ENCODE data around the gene GSDME. TPM values are rescaled to one million over a fixed set of nuclear protein-coding genes. Genes with fewer than 3 reads are reported as not detected.

The GSDME gene
- total and polyA plus RNA-seq, 8 donors, result 0.43 to 7.1 (median 1.5) TPM

DNA sequence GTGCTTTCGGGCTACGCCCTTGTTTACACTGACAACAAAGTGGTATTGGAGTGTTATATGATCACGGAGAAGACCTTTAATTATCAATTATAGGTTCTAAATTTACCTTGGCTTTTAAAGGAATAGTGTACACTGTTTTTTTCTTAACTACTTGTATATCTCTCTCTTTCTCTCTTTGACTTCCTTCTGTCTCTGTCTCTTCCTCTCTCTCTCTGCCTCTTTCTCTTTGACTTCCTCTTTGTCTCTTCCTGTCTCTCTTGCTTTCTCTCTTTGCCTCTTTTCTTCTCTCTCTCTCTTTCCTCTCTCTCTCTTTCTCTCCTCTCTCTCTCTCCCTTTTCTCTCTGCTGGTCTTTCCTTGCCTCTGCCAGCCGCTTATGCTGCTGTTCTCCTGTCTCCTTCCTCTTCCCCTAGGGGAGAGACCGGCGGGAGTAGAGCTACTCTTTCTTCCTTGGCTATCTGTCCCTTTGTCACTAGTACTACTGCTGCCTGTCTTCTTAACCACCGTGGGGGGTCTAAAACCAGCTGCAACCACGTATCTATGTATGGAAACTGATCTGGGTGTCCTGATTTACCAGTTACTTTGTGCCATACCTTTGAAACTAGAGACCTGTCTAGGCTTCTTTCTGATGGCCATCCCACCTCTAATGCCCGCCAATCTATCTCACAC is 36.9 kb upstream of the GSDME start:
- TF ChIP-seq, protein P1, sequence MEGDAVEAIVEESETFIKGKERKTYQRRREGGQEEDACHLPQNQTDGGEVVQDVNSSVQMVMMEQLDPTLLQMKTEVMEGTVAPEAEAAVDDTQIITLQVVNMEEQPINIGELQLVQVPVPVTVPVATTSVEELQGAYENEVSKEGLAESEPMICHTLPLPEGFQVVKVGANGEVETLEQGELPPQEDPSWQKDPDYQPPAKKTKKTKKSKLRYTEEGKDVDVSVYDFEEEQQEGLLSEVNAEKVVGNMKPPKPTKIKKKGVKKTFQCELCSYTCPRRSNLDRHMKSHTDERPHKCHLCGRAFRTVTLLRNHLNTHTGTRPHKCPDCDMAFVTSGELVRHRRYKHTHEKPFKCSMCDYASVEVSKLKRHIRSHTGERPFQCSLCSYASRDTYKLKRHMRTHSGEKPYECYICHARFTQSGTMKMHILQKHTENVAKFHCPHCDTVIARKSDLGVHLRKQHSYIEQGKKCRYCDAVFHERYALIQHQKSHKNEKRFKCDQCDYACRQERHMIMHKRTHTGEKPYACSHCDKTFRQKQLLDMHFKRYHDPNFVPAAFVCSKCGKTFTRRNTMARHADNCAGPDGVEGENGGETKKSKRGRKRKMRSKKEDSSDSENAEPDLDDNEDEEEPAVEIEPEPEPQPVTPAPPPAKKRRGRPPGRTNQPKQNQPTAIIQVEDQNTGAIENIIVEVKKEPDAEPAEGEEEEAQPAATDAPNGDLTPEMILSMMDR (IDR thresholded peaks at IDR 0.05), result no peak
- DNase-seq, result no peak
- no peak for ATAC-seq
- intact Hi-C loops (cut with DNase I), result no loop called here
- H3K4me1 ChIP-seq, result no peaks in the 10 kb centered on the region
- no peak overlapping the region for H3K4me3 ChIP-seq
- no peaks in the 10 kb centered on the region for H3K9me3 ChIP-seq
- 71 to 77% methylated on average over 9 of the region's 9 CpGs for WGBS, 2 donors
- H3K27ac ChIP-seq, result no peak overlapping the region
- no peak for FAIRE-seq
- no peaks in the 10 kb centered on the region for H3K36me3 ChIP-seq
- no peaks in the 10 kb centered on the region for H3K27me3 ChIP-seq

GRCh38 chr7:24788961-24789576 is 31.8 kb upstream of the GSDME start:
- Histone ChIP-seq H3K27ac (no peak overlapping the region), H3K9me3 (no peaks in the 10 kb centered on the region), H3K27me3 (no peaks in the 10 kb centered on the region), H3K4me3 (no peak overlapping the region), H3K36me3 (no peaks in the 10 kb centered on the region), H3K4me1 (no peaks in the 10 kb centered on the region)
- DNase-seq (no peak), FAIRE-seq (no peak), ATAC-seq (no peak)
- intact Hi-C loops (cut with DNase I), result no loop called here
- 92 to 93% methylated on average over 10 of the region's 10 CpGs for WGBS, 2 donors
- TF ChIP-seq, protein P1 (IDR thresholded peaks at IDR 0.05), result no peak

DNA sequence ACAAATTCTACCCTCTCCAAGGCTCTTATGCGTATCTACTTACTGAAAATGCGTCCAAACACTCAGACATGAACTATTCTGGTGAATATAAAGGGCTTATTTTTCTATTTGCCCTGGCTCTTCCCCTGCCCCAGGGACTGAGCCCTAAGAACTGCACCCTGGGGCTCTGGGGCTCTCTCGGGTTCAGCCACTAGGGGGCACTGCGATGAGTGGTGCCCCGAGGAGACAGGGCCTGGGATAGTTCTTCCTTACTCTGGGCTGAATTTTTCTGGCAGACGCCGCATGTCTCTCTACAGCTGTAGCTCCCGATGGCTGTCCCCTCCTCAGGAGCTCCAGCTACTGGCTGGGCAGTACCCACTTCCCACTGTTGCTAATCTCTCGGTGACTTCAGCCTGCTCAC is 30.8 kb upstream of the GSDME start:
- Histone ChIP-seq H3K27me3 (no peaks in the 10 kb centered on the region), H3K4me1 (no peaks in the 10 kb centered on the region), H3K27ac (no peak overlapping the region), H3K4me3 (no peak overlapping the region), H3K36me3 (no peaks in the 10 kb centered on the region), H3K9me3 (no peaks in the 10 kb centered on the region)
- DNase-seq (no peak), ATAC-seq (no peak), FAIRE-seq (no peak)
- 87 to 93% methylated on average over 9 of the region's 9 CpGs for WGBS, 2 donors
- intact Hi-C loops (cut with DNase I), result no loop called here
- TF ChIP-seq, protein P1 (IDR thresholded peaks at IDR 0.05), result peak in 1 of 4 donors; percentile 10

- H3K27ac ChIP-seq, result no peak overlapping the region
Observed at GRCh38 chr7:24786941-24787340, 29.7 kb upstream of the GSDME start.

More at GRCh38 chr7:24786941-24787340, 29.7 kb upstream of the GSDME start:
- ATAC-seq (peak in 2 of 4 donors; percentile 64 to 76), FAIRE-seq (no peak), DNase-seq (peak in 1 of 6 donors; percentile 20)
- Histone ChIP-seq H3K4me3 (no peak overlapping the region), H3K9me3 (no peaks in the 10 kb centered on the region), H3K4me1 (no peaks in the 10 kb centered on the region), H3K27me3 (no peaks in the 10 kb centered on the region), H3K36me3 (no peaks in the 10 kb centered on the region)
- TF ChIP-seq, protein P1 (IDR thresholded peaks at IDR 0.05), result no peak
- intact Hi-C loops (cut with DNase I), result no loop called here
- WGBS, 2 donors, result 73 to 77% methylated on average over 5 of the region's 5 CpGs

All from pancreas (tissue), 10 donors.